SU-DHL-6 (cell line): ENCODE data around the gene IRF2BPL.

Experiments used
- CTCF ChIP-seq: fragments of 200-600 bp; sonication (generic); IDR thresholded peaks from one replicate; pipeline ENCODE4 v1.5.1; 2017; ENCODE audit warnings: antibody characterized with exemption, mild to moderate bottlenecking, low read length, moderate library complexity; ENCODE audit not compliant: insufficient read depth, poor library complexity, severe bottlenecking
- EZH2phosphoT487 ChIP-seq: fragments of 200-600 bp; sonication (generic), shearing (Covaris generic); conservative IDR thresholded peaks from 2 replicates; pipeline ENCODE4 v1.6.1; 2018; ENCODE audit warnings: mild to moderate bottlenecking, antibody characterized with exemption, low read length, moderate library complexity, mixed read lengths

GRCh38 chr14:77032844-77033621 is 4.5 kb upstream of the IRF2BPL start:
- TF ChIP-seq CTCF = no peak
- TF ChIP-seq EZH2phosphoT487 = no peak
